HG02885 (cell line): ENCODE data around the gene TMEM108.
A peak's percentile ranks its signal among the peaks of the same experiment; 100 is the strongest.

Experiments
- ATAC-seq: cut with Tn5 transposase; IDR thresholded peaks from one replicate; pipeline ENCODE4 v1.9.1; 2021; ENCODE audit warnings: mild to moderate bottlenecking; ENCODE audit not compliant: unreplicated experiment, poor library complexity

TMEM108 gene

GRCh38 chr3:133209871-133210550 is 171.8 kb downstream of the TMEM108 start:
- ATAC-seq: no peak

GRCh38 chr3:133210656-133211055 is 172.5 kb downstream of the TMEM108 start:
- ATAC-seq: no peak

- ATAC-seq: peak; percentile 98
Measured at GRCh38 chr3:133211449-133211848, 173.3 kb downstream of the TMEM108 start.

DNA sequence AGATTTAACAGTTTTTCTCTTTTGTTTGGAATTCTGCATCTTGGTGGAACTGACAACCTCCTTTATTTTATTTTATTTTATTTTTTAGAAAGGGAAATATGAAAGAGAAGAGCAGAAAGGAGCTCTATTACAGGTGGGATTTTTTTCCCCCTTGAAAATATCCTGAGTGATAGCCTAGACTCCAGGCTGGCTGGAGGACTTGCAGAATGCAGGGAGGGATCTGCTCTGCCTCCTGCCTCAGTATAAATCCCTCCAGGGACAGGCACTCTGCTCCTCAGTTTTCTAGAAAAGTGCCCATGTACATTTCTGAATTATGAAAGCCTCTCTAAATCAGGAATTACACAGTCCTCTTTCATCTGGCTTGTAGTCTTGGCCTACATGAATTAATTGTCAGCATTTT is 173.7 kb downstream of the TMEM108 start:
- ATAC-seq: no peak

DNA sequence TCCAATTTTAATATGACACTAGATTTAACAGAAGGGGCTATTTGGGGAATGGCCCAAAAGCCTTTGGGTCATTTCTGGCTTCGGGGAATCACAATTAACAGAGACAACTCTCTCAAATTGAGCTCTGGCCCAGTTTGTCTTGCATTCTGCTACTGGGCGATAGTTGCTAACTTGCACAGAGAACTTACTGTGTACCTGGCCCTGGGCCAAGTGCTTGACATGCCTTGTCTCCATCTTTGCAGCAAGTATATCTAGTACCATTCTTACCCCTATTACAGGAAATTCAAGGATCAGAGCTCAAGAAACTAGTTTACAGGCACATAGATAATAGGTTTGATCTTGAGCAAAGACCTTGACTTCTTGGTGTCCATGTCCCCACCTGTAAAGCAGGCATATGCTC is 175.7 kb downstream of the TMEM108 start:
- no peak for ATAC-seq

- no peak for ATAC-seq
Measured at GRCh38 chr3:133227813-133228212, 189.6 kb downstream of the TMEM108 start.

- ATAC-seq: no peak
Measured at GRCh38 chr3:133230195-133230594, 192.0 kb downstream of the TMEM108 start.

DNA sequence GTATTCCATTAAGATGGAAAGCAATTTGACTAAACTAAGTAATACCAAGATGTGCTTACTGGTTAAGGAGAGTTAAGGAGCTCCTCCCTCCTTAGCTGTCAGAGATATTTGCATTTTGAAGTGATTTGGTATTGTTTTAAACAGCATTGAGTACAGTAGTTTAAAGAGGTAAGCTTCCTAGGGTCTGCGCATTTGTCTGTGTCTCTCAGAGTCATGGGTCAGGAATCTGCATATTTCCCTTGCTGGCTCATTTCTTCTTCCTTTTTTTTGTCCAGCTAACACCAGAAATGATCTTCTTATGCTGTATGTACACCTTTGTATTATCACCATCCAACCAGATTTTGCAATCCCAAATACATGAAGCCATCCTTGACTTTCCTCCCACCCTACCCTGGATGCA is 198.7 kb downstream of the TMEM108 start:
- no peak for ATAC-seq

DNA sequence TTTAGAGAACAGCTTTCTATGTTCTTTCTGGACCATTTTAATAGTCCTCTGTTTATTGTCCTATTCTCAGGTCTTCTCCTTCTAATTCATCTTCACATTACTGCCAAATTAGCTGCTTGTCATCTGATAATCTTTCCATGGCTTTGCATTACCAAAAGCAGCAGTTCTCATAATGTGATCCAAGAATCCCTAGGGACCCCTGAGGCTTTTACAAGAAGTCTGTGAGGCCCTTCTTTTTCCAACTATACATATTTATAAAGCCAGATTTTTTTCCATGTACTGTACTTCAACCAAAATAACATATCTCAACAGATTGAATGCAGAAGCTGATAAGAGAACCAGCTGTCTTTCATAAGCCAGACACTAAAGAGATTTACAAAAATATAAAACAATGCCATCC is 199.2 kb downstream of the TMEM108 start:
- ATAC-seq: no peak

DNA sequence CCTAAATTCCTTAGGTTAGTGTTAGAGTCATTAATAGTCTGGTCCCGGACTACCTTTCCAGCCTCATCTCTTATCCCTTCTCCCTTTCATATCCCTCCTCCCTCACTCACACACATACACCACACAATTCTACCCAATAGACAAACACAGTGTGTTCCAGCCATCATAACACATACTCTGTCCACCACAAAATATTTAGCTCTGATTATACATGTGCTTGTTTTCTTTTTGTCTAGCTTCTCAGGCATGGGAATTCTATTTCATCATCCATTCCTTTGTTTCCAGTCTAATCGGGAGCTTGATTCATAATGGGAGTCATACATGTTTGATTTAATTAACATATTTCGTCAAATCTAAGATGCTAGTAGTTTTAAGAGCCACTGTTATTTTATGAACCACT is 199.8 kb downstream of the TMEM108 start:
- no peak for ATAC-seq

GRCh38 chr3:133246119-133246518 is 207.9 kb downstream of the TMEM108 start:
- ATAC-seq: no peak

GRCh38 chr3:133246773-133247172 is 208.6 kb downstream of the TMEM108 start:
- no peak for ATAC-seq

GRCh38 chr3:133248389-133248788 is 210.2 kb downstream of the TMEM108 start:
- ATAC-seq: no peak

GRCh38 chr3:133249490-133249889 is 211.3 kb downstream of the TMEM108 start:
- no peak for ATAC-seq

DNA sequence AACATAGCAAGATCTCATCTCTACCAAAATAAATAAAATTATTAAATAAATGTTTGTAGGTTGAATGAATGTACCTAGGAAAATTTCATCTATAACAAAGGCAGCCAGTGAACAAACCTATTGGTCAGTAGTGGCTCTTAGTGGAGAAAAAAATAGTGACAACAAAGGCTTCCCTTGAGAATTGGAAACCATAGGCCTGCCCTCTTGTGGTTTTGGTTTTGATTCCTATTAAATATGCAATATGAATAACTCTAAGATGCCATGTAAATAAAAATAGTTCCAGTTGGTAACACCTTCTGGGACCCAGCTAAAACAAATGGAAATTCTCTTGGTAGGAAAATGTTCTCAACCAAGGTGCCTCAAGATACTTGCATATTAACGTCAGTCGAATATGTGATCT is 216.0 kb downstream of the TMEM108 start:
- ATAC-seq: no peak

DNA sequence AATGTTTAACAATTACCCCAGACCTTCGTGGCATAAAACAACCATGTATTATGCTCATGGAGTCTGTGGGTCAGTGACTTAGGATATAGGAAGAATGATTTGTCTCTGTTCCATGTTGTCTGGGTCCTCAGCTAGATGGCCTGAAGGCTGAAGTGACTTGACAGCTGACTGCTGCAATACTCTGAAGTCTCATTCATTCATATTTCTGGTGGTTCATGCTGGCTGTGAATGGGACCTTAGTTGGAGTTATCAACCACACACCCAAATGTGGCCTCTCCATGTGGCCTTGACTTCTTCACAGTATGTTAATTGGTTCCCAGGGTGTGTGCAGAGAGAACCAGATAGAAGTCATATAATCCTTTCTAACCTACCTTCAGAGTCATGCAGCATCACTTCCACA is 216.5 kb downstream of the TMEM108 start:
- no peak for ATAC-seq

GRCh38 chr3:133256787-133257483 is 218.7 kb downstream of the TMEM108 start:
- peak; percentile 88 for ATAC-seq

DNA sequence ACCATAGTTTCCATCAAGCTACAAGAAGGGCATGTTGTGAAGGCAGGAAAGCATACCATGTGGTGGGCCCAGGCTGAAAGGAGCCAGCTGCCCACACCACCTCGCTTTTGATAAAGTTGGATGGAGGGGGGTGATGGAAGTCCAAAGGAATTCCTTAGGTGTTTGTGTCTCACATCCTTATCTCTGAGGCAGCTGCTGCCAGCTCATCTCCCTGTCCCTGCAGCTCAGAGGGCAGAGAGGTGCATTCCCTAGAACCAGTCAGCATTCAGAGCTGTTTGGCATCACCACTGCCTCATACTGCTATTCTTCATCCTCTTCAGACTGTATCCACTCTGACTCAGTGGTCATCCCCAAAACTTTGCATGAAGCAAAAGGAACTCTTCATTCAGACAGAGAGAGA is 220.2 kb downstream of the TMEM108 start:
- ATAC-seq: no peak

GRCh38 chr3:133259767-133260166 is 221.6 kb downstream of the TMEM108 start:
- ATAC-seq: no peak

DNA sequence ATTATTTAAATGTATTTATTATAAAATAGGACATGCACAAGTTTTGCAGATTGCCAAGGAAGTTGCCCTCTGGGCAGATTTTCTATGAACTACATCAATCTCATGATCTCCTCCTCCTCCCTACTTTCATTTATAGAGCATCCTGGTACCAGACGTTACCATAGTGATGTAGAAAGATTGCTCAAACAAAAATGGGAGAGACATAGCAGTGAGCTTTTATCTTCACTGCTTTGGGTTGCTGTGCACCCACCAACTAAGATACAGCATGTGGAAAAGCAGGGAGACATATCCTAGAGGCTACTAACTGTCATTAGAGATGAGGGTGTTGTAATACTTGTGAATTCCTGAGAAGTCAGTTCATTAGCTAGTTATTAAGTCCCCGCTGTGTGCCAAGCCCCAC is 224.1 kb downstream of the TMEM108 start:
- no peak for ATAC-seq

DNA sequence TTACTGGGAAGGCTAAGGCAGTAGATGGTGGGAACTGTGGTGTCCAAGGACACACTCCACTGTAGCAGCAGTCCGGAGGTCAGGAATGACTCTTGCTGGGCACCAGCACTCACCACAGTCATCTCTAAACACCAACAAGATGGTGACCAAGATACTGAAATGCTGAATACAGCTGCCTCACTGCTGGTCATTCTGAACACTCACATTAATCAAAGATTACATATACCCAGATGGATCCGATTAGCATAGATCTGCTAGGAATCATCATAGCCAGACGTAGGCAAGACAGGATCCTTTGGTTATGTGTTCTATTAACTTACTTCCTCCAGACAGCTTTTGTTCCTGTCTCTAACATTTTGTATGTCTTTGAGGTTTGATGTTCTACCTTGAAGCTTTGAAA is 226.7 kb downstream of the TMEM108 start:
- no peak for ATAC-seq

DNA sequence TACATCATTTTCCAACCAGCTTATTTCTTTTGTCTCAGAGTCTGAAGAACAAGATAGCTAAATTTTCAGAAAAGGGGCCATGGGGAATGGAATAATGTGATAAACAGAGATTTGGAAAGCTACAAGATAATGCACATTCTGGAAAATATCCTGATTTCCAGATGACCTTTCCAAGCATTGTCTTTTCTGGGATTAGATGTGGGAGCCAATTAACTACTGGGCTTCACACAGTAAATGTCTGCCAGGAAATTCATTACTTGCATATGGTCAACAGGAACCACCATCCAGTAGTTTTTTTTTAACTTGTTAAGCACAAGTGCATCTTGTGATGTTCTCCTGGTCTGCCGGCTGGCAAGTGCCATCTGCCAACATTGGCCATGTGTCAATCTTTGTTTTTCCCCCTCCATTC is 230.5 kb downstream of the TMEM108 start:
- ATAC-seq: no peak
